Measurements from ENCODE around the gene COL6A1. TPM values are rescaled to one million over a fixed set of nuclear protein-coding genes. Genes with fewer than 3 reads are reported as not detected.

The COL6A1 gene
- total RNA-seq, 1 experiment from 2014 or later = 221 TPM

GRCh38 chr21:45954921-45955320 is 26.6 kb upstream of the COL6A1 start (continued):
- no peak for TF ChIP-seq ETV6 (CRISPR knock-in tag; IDR thresholded peaks at IDR 0.05)
- no peak for TF ChIP-seq ZNF317 (CRISPR knock-in tag; IDR thresholded peaks at IDR 0.05; ENCODE audit: borderline replicate concordance, low read depth)
- no peak for TF ChIP-seq HMGA2 (CRISPR knock-in tag; IDR thresholded peaks at IDR 0.05)

- peaks cover 72% of the 10 kb centered on the region for H3K9me3 Mint-ChIP-seq
These were observed 24.0 kb upstream of the COL6A1 start for GRCh38 chr21:45957551-45957950.

GRCh38 chr21:45957981-45958600 is 23.5 kb upstream of the COL6A1 start:
- no peak for ATAC-seq
- peaks cover 73% of the 10 kb centered on the region for H3K9me3 Mint-ChIP-seq
- H3K27ac Mint-ChIP-seq = no peak overlapping the region
- TF ChIP-seq GRHL2 (CRISPR knock-in tag; IDR thresholded peaks at IDR 0.05; ENCODE audit: insufficient replicate concordance, severe bottlenecking) = no peak
- no peak for TF ChIP-seq ZNF512 (CRISPR knock-in tag; IDR thresholded peaks at IDR 0.05; ENCODE audit: borderline replicate concordance)
- no peak for TF ChIP-seq IRF1 (CRISPR knock-in tag; IDR thresholded peaks at IDR 0.05)
- no peak for TF ChIP-seq SP1 (CRISPR knock-in tag; conservative IDR thresholded peaks at IDR 0.05)
- TF ChIP-seq ZNF317 (CRISPR knock-in tag; IDR thresholded peaks at IDR 0.05; ENCODE audit: borderline replicate concordance, low read depth) = no peak
- no peak for TF ChIP-seq MXD4 (CRISPR knock-in tag; IDR thresholded peaks at IDR 0.05; ENCODE audit: borderline replicate concordance)
- TF ChIP-seq, protein P1, sequence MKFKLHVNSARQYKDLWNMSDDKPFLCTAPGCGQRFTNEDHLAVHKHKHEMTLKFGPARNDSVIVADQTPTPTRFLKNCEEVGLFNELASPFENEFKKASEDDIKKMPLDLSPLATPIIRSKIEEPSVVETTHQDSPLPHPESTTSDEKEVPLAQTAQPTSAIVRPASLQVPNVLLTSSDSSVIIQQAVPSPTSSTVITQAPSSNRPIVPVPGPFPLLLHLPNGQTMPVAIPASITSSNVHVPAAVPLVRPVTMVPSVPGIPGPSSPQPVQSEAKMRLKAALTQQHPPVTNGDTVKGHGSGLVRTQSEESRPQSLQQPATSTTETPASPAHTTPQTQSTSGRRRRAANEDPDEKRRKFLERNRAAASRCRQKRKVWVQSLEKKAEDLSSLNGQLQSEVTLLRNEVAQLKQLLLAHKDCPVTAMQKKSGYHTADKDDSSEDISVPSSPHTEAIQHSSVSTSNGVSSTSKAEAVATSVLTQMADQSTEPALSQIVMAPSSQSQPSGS (CRISPR knock-in tag; IDR thresholded peaks at IDR 0.05; ENCODE audit: borderline replicate concordance, low read depth) = no peak
- TF ChIP-seq, protein P2, sequence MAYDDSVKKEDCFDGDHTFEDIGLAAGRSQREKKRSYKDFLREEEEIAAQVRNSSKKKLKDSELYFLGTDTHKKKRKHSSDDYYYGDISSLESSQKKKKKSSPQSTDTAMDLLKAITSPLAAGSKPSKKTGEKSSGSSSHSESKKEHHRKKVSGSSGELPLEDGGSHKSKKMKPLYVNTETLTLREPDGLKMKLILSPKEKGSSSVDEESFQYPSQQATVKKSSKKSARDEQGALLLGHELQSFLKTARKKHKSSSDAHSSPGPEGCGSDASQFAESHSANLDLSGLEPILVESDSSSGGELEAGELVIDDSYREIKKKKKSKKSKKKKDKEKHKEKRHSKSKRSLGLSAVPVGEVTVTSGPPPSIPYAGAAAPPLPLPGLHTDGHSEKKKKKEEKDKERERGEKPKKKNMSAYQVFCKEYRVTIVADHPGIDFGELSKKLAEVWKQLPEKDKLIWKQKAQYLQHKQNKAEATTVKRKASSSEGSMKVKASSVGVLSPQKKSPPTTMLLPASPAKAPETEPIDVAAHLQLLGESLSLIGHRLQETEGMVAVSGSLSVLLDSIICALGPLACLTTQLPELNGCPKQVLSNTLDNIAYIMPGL (CRISPR knock-in tag; IDR thresholded peaks at IDR 0.05) = no peak
- TF ChIP-seq NFYB (CRISPR knock-in tag; conservative IDR thresholded peaks at IDR 0.05; ENCODE audit: low read depth) = no peak

More at GRCh38 chr21:45957551-45957950, 24.0 kb upstream of the COL6A1 start:
- H3K27ac Mint-ChIP-seq = no peak overlapping the region
- no peak overlapping the region for H3K4me3 Mint-ChIP-seq
- no peaks in the 10 kb centered on the region for H3K4me1 Mint-ChIP-seq
- no peak for DNase-seq (ENCODE audit: low spot score)
- CTCF ChIA-PET = interaction anchor here (0.6 kb wide), 1 partner anchor 13 kb away, joined by 3 read pairs; no protein-coding TSS in a partner anchor
- no peak for TF ChIP-seq HMGA2 (CRISPR knock-in tag; IDR thresholded peaks at IDR 0.05)
- TF ChIP-seq, protein P3, sequence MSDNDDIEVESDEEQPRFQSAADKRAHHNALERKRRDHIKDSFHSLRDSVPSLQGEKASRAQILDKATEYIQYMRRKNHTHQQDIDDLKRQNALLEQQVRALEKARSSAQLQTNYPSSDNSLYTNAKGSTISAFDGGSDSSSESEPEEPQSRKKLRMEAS (CRISPR knock-in tag; IDR thresholded peaks at IDR 0.05) = no peak
- TF ChIP-seq, protein P1 (CRISPR knock-in tag; IDR thresholded peaks at IDR 0.05; ENCODE audit: borderline replicate concordance, low read depth) = no peak
- TF ChIP-seq, protein P4, sequence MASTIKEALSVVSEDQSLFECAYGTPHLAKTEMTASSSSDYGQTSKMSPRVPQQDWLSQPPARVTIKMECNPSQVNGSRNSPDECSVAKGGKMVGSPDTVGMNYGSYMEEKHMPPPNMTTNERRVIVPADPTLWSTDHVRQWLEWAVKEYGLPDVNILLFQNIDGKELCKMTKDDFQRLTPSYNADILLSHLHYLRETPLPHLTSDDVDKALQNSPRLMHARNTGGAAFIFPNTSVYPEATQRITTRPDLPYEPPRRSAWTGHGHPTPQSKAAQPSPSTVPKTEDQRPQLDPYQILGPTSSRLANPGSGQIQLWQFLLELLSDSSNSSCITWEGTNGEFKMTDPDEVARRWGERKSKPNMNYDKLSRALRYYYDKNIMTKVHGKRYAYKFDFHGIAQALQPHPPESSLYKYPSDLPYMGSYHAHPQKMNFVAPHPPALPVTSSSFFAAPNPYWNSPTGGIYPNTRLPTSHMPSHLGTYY (CRISPR knock-in tag; IDR thresholded peaks at IDR 0.05) = no peak
- no peak for TF ChIP-seq ZNF416 (CRISPR knock-in tag; IDR thresholded peaks at IDR 0.05)
- TF ChIP-seq TP53 (CRISPR knock-in tag; IDR thresholded peaks at IDR 0.05) = no peak
- TF ChIP-seq GABPB1 (CRISPR knock-in tag; IDR thresholded peaks at IDR 0.05) = no peak
- TF ChIP-seq, protein P5, sequence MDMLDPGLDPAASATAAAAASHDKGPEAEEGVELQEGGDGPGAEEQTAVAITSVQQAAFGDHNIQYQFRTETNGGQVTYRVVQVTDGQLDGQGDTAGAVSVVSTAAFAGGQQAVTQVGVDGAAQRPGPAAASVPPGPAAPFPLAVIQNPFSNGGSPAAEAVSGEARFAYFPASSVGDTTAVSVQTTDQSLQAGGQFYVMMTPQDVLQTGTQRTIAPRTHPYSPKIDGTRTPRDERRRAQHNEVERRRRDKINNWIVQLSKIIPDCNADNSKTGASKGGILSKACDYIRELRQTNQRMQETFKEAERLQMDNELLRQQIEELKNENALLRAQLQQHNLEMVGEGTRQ (CRISPR knock-in tag; IDR thresholded peaks at IDR 0.05) = no peak
- TF ChIP-seq FOXP1 (CRISPR knock-in tag; IDR thresholded peaks at IDR 0.05; ENCODE audit: borderline replicate concordance) = no peak
- TF ChIP-seq ATF1 (CRISPR knock-in tag; IDR thresholded peaks at IDR 0.05) = no peak
- TF ChIP-seq ETV6 (CRISPR knock-in tag; IDR thresholded peaks at IDR 0.05) = no peak
- no peak for TF ChIP-seq PRRX2 (CRISPR knock-in tag; IDR thresholded peaks at IDR 0.05)
- TF ChIP-seq CBFB (CRISPR knock-in tag; IDR thresholded peaks at IDR 0.05; ENCODE audit: low read depth) = no peak
- no peak for TF ChIP-seq ZNF317 (CRISPR knock-in tag; IDR thresholded peaks at IDR 0.05; ENCODE audit: borderline replicate concordance, low read depth)
- TF ChIP-seq IRF1 (CRISPR knock-in tag; IDR thresholded peaks at IDR 0.05) = no peak
- no peak for ATAC-seq
- peaks cover 35% of the 10 kb centered on the region for H3K36me3 Mint-ChIP-seq
- POLR2A ChIA-PET = no interaction called here
- H3K27me3 Mint-ChIP-seq (ENCODE audit: low read depth) = peaks cover 65% of the 10 kb centered on the region

More at GRCh38 chr21:45957981-45958600, 23.5 kb upstream of the COL6A1 start:
- H3K27me3 Mint-ChIP-seq (ENCODE audit: low read depth) = peaks cover 67% of the 10 kb centered on the region
- H3K4me3 Mint-ChIP-seq = no peak overlapping the region
- DNase-seq (ENCODE audit: low spot score) = no peak
- H3K4me1 Mint-ChIP-seq = no peaks in the 10 kb centered on the region
- peaks cover 41% of the 10 kb centered on the region for H3K36me3 Mint-ChIP-seq
- POLR2A ChIA-PET = no interaction called here
- CTCF ChIA-PET = interaction anchor here (0.6 kb wide), 1 partner anchor 12 kb away, joined by 3 read pairs; no protein-coding TSS in a partner anchor
